ENCODE data around the gene ADARB2. TPM values are rescaled to one million over a fixed set of nuclear protein-coding genes. Genes with fewer than 3 reads are reported as not detected.

The ADARB2 gene
- total RNA-seq, 3 donors from 2014 or later: 0.03 to 0.05 TPM; not detected in 1

DNA sequence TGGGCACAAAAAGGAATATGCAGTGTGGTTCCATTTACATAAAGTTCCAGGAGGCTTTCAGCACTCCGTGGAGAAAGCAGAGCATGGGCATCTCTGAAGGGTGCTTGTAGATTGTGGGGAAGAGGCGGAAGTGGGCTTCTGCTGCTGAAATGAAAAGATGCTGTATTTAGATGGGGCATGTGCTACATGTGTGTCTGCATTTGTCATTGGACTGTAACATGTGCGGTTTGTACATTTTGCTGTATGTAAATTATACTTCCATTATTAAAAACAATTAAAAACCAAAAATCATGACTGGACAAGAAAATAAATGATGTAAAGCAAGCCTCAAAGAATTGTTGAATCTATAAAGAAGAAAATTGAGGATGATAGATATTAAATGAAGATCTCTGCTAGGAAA is 347.1 kb downstream of the ADARB2 start:
- DNase-seq (no peak), ATAC-seq (no peak)
- H3K4me3 Mint-ChIP-seq: no peak overlapping the region
- peaks cover 2% of the 10 kb centered on the region for H3K27me3 Mint-ChIP-seq (ENCODE audit: low read depth)
- no peaks in the 10 kb centered on the region for H3K36me3 Mint-ChIP-seq (ENCODE audit: insufficient read depth)
- H3K9me3 Mint-ChIP-seq: no peaks in the 10 kb centered on the region
- H3K4me1 Mint-ChIP-seq (ENCODE audit: low read depth): no peaks in the 10 kb centered on the region

DNA sequence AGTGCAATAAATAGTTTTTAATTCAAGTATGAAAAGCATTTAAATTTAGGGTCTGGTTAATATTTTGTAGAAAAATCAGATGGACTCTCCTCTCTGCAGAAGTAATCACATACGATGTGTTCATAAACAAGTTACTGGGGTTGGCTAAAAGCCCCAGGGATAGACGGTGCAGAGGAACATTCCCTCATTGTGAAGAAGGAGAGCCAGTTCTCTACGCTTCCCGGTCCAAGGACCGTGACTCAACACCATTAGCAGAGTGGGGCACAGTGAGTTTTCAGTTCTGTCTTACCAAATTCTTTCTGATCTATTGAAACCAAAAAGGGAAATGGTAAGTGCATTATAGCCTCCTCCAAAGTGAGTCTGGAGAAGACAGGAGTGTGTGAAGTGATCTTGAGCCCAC is 353.3 kb downstream of the ADARB2 start:
- no peaks in the 10 kb centered on the region for H3K36me3 Mint-ChIP-seq (ENCODE audit: insufficient read depth)
- no peak overlapping the region for H3K4me3 Mint-ChIP-seq
- no peaks in the 10 kb centered on the region for H3K4me1 Mint-ChIP-seq (ENCODE audit: low read depth)
- no peaks in the 10 kb centered on the region for H3K9me3 Mint-ChIP-seq
- H3K27me3 Mint-ChIP-seq (ENCODE audit: low read depth): peaks cover 45% of the 10 kb centered on the region
- DNase-seq (no peak), ATAC-seq (no peak)

DNA sequence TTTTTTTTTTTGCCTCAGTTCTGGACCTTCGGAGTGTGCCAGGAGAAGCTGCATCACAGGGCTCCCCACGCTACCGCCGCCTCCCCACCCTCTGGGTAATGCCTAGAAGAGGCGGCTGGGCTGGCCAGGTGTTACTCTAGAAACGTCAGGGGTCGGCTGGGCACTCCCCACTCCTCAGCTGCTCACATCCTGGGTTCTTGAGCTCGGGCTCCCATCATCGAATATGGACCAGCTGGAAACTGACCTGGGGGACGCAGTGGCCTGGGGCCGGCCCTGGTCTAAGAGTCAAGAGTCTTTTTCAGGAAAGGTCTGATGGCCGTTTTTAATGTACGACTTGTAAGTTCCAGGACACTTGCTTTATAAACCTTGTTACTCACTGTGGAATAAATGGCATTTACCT is 354.6 kb downstream of the ADARB2 start:
- H3K9me3 Mint-ChIP-seq: no peaks in the 10 kb centered on the region
- H3K4me1 Mint-ChIP-seq (ENCODE audit: low read depth): no peaks in the 10 kb centered on the region
- H3K4me3 Mint-ChIP-seq: no peak overlapping the region
- H3K27me3 Mint-ChIP-seq (ENCODE audit: low read depth): peaks cover 58% of the 10 kb centered on the region
- no peak for DNase-seq
- no peaks in the 10 kb centered on the region for H3K36me3 Mint-ChIP-seq (ENCODE audit: insufficient read depth)
- no peak for ATAC-seq

DNA sequence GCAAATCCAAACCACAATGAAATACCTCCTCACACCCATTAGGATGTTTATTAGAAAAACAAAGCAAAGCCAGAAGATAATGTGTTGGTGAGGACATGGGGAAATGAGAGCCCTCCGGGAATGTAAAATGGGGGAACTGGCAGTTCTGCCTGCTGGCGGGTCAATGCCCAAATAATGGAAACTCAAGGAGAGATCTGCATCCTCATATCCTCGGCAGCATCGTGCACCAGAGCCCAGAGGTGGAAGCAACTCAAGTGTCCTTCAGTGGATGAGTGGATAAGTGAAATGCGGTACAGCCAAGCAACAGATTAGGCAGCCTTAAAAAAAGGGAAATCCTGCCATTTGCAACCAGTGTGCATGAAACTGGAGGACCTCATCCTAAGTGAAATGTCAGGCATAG is 356.0 kb downstream of the ADARB2 start:
- no peaks in the 10 kb centered on the region for H3K36me3 Mint-ChIP-seq (ENCODE audit: insufficient read depth)
- H3K4me3 Mint-ChIP-seq: no peak overlapping the region
- ATAC-seq (no peak), DNase-seq (no peak)
- H3K4me1 Mint-ChIP-seq (ENCODE audit: low read depth): no peaks in the 10 kb centered on the region
- no peaks in the 10 kb centered on the region for H3K9me3 Mint-ChIP-seq
- H3K27me3 Mint-ChIP-seq (ENCODE audit: low read depth): peaks cover 61% of the 10 kb centered on the region

DNA sequence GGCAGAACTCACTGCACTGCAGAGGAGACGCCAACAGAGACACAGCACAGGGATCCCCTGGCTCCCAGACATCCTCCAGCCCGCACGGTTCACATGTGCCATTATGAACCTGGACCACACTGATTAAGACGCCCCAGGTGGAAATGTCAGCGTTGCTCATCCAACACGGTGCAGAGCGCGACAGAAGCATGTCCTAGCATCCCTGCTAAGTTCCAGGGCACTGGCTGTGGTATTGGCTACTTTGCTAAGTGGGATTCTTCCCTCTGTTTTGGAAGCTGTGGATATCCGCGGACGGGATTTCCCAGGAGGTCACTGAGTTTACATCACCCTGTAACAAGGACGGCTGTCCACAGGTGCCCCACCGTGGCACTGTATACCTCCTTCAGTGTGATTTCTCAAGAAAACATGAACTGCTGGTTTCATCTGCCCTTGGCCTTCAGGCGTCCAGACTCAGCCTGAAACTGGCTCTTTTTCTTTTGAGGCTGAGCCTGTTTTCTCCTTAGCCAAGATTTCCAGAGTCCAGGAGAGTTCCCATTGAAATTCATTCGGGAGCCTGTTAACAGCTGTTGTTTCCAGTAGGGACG is 357.1 kb downstream of the ADARB2 start:
- no peaks in the 10 kb centered on the region for H3K36me3 Mint-ChIP-seq (ENCODE audit: insufficient read depth)
- peaks cover 59% of the 10 kb centered on the region for H3K27me3 Mint-ChIP-seq (ENCODE audit: low read depth)
- no peaks in the 10 kb centered on the region for H3K9me3 Mint-ChIP-seq
- no peak overlapping the region for H3K4me3 Mint-ChIP-seq
- DNase-seq: no peak
- ATAC-seq: no peak
- no peaks in the 10 kb centered on the region for H3K4me1 Mint-ChIP-seq (ENCODE audit: low read depth)

DNA sequence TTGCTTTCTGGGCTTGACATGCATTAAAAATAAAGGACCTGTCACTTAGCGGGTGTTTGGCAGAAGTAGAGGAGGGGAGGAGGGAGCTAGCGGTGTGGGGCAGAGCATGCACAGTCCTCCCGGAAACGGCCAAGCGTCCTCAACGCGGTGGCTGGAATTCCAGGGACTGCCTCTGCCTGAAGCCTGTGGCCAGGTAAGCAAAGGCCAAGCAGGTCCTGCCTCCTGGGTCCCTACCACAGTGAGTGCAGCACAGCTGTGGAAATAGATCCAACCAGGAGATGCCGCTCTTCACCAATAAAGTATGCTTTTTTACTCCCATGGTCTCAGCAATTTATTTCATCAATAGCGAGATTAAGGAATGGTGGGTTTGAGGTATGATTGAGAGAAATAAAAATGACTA is 357.7 kb downstream of the ADARB2 start:
- ATAC-seq (no peak), DNase-seq (no peak)
- H3K9me3 Mint-ChIP-seq: no peaks in the 10 kb centered on the region
- no peak overlapping the region for H3K4me3 Mint-ChIP-seq
- H3K36me3 Mint-ChIP-seq (ENCODE audit: insufficient read depth): no peaks in the 10 kb centered on the region
- H3K27me3 Mint-ChIP-seq (ENCODE audit: low read depth): peaks cover 58% of the 10 kb centered on the region
- no peaks in the 10 kb centered on the region for H3K4me1 Mint-ChIP-seq (ENCODE audit: low read depth)

DNA sequence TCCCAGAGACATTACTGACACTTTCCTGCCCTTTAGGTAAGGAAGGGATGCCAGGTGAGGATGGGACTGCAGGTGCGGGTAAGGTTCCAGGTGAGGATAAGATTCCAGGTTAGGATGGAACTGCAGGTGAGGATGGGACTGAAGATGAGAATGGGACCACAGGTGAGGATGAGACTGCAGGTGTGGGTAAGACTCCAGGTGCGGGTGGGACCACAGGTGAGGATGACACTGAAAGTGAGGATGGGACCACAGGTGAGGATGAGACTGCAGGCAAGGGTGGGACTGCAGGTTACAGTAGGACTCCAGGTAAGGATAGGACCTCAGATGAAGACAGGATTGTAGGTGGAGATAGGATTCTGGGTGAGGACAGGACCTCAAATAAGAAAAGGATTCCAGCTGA is 358.9 kb downstream of the ADARB2 start:
- Mint-ChIP-seq H3K4me3 (no peak overlapping the region), H3K9me3 (no peaks in the 10 kb centered on the region), H3K36me3 (ENCODE audit: insufficient read depth) (no peaks in the 10 kb centered on the region), H3K4me1 (ENCODE audit: low read depth) (no peaks in the 10 kb centered on the region), H3K27me3 (ENCODE audit: low read depth) (peaks cover 50% of the 10 kb centered on the region)
- DNase-seq (no peak), ATAC-seq (no peak)

DNA sequence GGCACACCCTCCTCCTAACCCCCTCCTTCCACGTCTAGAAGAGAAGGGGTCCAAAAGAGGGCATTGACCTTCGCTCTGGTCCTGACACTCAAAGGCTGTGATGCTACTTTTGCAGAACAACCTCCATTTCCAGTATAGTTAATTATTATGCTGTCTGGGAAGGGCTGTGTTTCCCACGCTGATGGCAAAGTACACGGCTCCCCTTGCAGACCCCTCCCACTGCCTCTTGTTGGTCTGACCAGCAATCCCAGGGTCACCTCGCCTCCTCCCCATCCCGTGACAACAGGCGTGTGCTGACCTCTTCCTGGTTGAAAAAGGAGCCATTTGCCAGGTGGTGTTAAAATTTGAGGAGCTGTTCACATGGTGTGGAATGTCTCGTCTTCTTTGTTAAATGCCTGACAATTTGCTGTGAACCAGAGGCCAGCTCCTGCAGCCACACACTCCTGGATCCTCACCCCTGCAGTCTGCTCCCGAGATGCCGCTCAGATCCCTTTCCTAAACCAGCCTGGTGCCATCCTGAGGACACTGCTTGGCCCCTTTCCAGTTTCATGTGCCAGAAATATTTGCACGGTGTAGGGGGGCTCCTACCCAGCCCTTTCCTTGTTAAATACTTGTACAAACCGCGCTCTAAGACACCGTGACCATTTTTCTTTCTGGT is 359.5 kb downstream of the ADARB2 start:
- Mint-ChIP-seq H3K27me3 (ENCODE audit: low read depth) (peaks cover 46% of the 10 kb centered on the region), H3K36me3 (ENCODE audit: insufficient read depth) (no peaks in the 10 kb centered on the region), H3K4me1 (ENCODE audit: low read depth) (no peaks in the 10 kb centered on the region), H3K4me3 (no peak overlapping the region), H3K9me3 (no peaks in the 10 kb centered on the region)
- DNase-seq (no peak), ATAC-seq (no peak)

DNA sequence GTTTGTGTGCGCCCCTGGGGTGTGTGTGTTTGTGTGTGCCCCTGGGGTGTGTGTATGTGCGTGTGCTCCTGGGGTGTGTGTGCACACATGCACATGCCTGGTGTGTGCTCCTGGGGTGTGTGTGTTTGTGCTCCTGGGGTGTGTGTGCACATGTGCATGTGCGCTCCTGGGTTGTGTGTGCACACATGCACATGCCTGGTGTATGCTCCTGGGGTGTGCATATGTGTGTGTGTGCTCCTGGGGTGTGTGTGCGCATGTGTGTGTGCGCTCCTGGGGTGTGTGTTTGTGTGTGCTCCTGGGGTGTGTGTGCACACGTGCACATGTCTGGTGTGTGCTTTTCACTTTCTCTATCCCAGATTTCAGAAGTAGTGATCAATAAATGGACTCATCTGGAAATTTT is 360.1 kb downstream of the ADARB2 start:
- no peak overlapping the region for H3K4me3 Mint-ChIP-seq
- no peaks in the 10 kb centered on the region for H3K4me1 Mint-ChIP-seq (ENCODE audit: low read depth)
- DNase-seq: no peak
- no peaks in the 10 kb centered on the region for H3K36me3 Mint-ChIP-seq (ENCODE audit: insufficient read depth)
- no peaks in the 10 kb centered on the region for H3K9me3 Mint-ChIP-seq
- H3K27me3 Mint-ChIP-seq (ENCODE audit: low read depth): peaks cover 41% of the 10 kb centered on the region
- ATAC-seq: no peak

DNA sequence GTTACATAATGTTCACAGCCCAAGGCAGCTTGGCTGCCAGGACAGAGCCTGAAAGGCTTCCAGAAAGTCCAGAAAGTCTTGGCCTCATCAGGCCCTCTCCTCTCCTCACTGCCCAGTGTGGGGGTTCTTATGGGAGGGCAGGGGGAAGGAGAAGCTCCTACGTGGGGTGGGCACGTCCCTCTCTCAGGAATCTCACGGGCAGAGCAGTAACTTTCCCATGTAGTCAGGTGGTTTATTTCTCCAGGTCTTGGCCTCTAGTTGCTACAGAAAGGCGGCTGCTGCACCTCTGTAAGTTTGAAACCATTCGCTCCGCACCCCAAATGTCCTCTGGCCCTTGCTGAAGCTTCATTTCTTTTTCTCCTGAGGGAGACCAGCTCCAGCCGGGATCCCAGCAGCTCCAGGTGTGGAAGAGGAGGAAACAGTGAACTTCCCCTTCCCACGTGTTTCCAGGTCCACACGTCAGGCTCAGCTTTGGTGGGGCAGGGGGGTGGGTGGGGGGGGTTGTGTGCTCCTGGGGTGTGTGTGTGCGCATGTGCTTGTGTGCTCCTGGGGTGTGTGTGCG is 360.9 kb downstream of the ADARB2 start:
- Mint-ChIP-seq H3K36me3 (ENCODE audit: insufficient read depth) (no peaks in the 10 kb centered on the region), H3K4me1 (ENCODE audit: low read depth) (no peaks in the 10 kb centered on the region), H3K4me3 (no peak overlapping the region), H3K9me3 (no peaks in the 10 kb centered on the region), H3K27me3 (ENCODE audit: low read depth) (peaks cover 35% of the 10 kb centered on the region)
- ATAC-seq (no peak), DNase-seq (no peak)

DNA sequence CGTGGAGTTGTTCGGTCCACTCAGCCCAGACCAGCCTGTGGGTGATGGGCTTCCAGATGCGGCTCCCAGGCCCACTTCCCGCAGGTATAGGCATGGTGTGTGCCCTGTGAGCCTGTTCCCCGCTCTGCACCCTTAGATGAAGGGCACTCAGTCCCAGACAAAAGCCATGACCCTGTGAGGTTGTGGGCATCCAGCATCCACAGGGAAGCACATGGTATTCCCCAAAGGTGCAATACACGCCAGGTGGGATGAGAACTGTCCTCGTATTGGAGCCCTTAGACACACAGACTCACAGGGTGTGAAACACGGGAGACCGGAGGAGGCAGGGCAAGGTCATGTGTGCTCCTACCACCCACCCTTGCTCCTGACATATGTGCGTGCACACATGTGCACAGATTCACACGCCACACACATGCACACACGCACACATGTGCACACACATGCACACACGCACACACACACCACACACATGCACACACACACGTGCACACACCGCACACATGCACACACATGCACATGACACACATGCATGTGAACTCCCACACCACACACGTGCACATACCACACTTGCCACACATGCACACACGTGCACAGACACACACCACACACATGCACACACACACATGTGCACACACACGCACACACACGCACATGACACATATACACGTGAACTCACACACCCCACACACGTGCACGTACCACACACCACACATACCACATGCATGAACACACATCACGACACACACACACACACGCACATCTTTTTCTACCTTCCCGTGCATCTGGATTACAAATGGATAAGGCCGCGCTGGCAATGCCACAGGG is 361.8 kb downstream of the ADARB2 start:
- Mint-ChIP-seq H3K27me3 (ENCODE audit: low read depth) (peaks cover 32% of the 10 kb centered on the region), H3K9me3 (no peaks in the 10 kb centered on the region), H3K4me1 (ENCODE audit: low read depth) (no peaks in the 10 kb centered on the region), H3K4me3 (no peak overlapping the region), H3K36me3 (ENCODE audit: insufficient read depth) (no peaks in the 10 kb centered on the region)
- ATAC-seq (no peak), DNase-seq (no peak)

DNA sequence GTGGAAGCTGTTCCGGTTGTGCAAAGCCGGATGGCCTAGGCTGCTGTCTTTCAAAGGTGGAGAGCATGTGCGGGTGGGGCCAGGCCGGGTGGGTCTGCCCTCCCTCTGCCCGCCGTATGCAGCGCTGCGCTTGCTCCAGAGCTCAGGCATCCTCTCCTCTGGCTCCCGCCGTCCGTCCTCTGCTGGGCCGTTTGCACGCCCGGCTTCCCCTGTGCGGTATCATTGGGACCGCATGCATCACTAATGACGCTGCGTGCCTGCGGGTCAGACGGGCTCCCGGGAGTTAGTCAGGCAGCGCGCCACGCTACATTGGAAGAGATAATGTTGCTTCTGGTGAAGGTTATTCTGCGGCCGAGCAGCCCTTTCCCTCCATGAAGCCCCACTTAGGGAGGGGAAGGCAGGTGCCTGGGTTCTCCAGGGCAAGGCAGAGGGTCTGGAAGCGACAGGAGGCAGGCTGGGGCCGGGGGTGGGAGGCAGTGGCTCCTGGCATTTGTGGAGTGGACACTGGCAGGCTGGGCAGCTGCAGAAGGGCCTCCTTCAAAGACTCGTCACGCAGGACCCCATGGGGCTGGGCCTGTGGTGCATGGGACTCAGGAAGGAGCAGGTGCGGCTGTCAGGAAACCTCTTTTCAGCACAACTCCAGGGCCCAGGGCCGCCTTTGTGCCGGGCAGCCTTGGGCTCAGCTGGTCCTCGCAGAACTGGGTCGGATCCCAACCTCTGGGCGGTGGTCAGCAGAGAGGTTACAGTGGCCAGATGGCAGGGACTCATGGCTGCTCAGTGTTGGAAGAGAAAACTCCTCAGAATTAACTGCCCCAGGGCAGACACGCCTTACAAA is 362.6 kb downstream of the ADARB2 start:
- Mint-ChIP-seq H3K27me3 (ENCODE audit: low read depth) (peaks cover 32% of the 10 kb centered on the region), H3K4me3 (no peak overlapping the region), H3K4me1 (ENCODE audit: low read depth) (no peaks in the 10 kb centered on the region), H3K9me3 (no peaks in the 10 kb centered on the region), H3K36me3 (ENCODE audit: insufficient read depth) (no peaks in the 10 kb centered on the region)
- DNase-seq (no peak), ATAC-seq (no peak)

DNA sequence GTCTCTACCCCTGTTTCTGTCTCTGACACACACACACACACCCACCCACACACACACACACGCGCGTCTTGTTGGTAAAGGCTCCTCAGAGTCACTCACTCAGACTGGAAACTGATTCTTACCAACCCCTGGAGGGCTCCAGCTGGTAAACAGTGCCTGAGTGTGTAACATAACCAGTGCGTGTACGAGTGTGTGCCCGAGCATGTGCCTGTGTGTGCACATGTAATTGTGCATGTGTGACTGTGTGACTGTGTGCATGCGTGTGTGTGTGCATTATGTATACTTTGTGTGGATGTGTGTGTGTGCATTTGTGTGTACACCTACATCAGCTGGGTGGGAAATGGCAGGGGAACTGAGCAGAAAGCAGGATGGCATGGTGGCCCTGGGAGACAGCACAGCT is 364.0 kb downstream of the ADARB2 start:
- ATAC-seq (no peak), DNase-seq (no peak)
- no peaks in the 10 kb centered on the region for H3K4me1 Mint-ChIP-seq (ENCODE audit: low read depth)
- no peaks in the 10 kb centered on the region for H3K9me3 Mint-ChIP-seq
- no peaks in the 10 kb centered on the region for H3K36me3 Mint-ChIP-seq (ENCODE audit: insufficient read depth)
- no peak overlapping the region for H3K4me3 Mint-ChIP-seq
- peaks cover 26% of the 10 kb centered on the region for H3K27me3 Mint-ChIP-seq (ENCODE audit: low read depth)

DNA sequence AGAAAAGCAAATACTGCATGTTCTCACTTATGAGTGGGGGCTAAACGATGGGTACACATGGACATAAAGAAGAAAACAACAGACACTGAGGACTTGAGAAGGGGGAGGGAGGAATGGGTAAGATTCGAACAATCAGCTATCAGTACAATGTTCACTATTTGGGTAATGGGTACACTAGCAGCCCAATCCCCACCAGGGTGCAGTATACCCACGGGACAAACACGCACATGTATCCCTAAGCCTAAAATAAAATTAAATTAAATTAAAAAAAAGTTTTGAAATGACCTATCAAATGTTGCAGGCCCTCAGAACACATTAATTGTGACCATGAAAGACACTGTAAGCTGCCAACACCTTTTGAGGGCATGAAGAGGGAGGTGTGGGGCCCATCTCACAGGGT is 365.1 kb downstream of the ADARB2 start:
- no peak for ATAC-seq
- Mint-ChIP-seq H3K36me3 (ENCODE audit: insufficient read depth) (no peaks in the 10 kb centered on the region), H3K4me1 (ENCODE audit: low read depth) (no peaks in the 10 kb centered on the region), H3K27me3 (ENCODE audit: low read depth) (peaks cover 22% of the 10 kb centered on the region), H3K4me3 (no peak overlapping the region), H3K9me3 (no peaks in the 10 kb centered on the region)
- DNase-seq: no peak
